HG03520 (cell line): ENCODE results near the gene CFAP221.

Source experiments
- ATAC-seq: cut with Tn5 transposase; IDR thresholded peaks from one replicate; pipeline ENCODE4 v1.9.1; 2021; ENCODE audit warnings: mild to moderate bottlenecking, moderate library complexity; ENCODE audit not compliant: unreplicated experiment

Gene CFAP221

DNA sequence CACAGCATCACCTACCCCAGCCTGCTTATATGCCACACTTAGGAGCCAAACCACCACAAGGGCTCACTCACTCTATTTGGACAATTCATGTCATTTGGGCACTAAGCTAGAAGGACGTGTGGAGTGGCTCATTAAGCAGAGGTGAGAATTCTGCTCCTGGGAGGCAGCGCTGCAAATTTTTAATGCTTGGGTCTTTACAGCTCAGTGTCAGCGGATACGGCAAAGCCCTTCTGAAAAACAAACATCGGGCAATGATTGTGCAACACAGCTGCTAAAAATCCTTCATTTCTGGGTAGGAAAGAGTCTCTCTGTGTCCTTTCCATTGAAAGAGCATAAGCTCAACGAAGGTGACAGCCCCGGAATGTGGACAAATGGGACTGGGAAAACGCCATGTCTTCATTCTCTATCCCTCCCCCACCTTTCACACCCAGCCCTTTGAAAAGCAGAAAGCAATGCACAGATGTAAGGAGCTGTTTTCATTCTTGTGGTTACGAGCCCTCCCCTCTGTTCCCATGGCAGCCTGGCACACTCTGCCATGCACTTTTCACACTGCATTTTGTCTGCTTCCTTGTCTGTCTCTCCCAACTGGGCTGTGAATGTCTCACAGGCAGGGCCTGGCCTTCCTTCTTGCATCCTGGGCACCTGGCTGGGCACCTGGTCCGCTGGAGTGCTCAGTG lies 150.7 kb downstream of the CFAP221 start:
- ATAC-seq: no peak

DNA sequence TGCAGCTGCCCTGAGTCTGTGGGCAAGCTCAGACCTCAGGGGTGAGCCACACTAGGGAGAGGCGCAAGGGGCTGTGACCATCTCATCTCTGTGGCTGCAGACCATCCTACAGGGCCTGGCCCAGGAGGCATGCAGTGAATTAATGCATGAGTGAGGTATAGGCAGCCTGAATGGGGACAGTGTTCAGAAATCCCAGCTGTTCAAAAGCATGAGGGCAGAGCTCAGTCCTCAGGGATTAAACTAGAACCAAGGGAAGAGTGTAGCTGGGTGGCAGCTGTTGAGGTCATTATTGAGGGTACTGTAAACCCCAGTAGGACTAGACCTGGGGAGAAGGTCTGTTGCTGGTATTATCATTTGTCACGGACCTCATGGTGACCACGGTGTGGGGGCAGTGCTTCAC lies 151.8 kb downstream of the CFAP221 start:
- ATAC-seq: no peak

DNA sequence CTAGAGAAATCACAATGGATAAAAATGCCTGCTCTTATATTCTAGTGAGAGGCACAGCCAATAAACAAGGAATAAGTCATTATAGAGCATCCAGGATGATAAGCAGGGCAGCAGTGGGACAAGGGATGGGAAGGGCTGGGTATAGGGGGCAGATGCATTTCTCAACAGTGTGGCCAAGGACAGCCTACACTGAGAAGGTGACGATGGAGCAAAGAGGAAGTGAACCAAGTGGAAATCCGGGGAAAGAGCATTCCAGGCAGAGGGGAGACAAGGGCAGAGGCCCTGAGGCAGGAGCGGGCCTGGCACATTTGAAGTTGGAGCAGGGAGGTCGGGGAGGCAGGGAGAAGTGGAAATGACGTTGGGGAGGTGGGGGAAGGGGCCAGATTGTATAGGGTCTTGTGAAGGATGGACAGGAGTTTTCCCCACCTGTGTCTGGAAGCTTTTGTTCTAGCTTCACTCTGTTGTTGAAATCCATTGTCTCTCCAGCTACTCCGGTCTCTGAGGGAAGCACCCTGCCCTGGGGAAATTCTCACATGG lies 152.3 kb downstream of the CFAP221 start:
- ATAC-seq: no peak

DNA sequence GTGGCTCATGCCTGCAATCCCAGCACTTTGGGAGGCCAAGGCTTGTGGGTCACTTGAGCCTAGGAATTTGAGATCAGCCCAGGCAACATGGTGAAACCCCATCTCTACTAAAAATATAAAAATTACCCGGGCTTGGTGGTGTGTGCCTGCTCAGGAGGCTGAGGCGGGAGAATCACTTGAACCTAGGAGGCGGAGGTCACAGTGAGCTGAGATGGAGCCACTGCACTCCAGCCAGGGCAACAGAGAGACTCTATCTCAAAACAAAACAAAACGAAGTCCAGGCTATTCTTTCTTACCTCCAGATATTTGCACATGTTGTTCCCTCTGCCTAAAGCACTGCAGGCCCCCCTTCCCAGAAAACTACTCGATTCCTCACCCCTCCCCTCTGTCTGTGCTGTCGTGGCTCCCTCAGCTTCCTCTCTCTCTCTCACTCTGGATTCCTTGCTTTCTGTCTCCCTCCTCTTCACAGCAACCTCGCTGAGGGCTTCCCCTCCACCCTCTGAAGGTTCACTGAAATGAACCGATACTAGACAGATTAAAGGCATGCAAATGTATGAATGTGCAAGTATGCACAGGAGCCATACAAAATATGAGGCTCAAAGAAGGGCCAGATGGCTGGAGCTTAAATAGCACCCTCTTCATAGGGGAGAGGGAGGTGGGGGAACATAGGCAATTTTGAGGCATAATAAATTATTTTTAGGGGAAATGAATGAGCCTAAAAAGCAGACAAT lies 153.2 kb downstream of the CFAP221 start:
- ATAC-seq: peak; percentile 90

DNA sequence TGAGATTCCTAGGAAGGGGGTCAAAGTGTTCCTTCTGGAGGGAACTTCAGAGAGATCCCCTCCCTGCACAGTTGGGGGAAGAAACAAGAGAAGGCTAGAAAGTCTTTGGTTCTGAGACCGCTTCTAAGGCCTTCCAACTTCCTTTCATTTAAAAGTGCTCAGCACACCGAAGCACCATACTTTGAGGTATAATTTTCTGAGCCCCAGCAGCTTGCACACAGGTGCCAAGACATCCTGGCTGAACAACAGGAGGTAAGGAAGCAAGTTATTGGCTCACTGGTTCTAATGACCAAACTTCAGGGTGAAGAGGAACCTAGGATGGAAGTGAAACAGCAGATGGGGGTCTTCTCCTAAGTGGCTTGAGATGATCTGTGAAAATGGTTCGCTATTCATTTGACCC lies 154.0 kb downstream of the CFAP221 start:
- ATAC-seq: no peak

DNA sequence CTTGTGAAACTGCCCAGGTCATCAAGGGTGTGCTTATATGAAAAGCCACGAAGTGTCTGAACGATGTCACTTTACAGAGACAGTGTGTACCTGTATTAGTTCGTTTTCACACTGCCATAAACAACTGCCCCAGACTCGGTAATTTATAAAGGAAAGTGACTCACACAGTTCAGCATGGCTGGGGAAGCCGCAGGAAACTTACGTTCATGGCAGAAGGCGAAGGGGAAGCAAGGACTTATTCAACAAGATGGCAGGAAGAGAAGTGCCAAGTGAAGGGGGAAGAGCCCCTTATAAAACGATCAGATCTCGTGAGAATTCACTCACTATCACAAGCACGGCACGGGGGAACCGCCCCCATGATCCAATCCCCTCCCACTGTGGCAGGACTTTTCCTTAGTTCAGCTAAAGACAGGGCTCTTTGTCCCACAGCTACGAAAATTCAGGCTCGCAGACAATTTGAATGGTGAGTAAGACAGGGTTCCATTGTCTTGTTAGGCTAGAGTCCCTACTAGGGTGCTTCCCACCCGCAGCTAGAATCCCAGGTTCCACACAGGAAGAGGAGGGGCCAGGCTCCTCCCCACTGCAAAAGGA lies 154.9 kb downstream of the CFAP221 start:
- ATAC-seq: no peak

DNA sequence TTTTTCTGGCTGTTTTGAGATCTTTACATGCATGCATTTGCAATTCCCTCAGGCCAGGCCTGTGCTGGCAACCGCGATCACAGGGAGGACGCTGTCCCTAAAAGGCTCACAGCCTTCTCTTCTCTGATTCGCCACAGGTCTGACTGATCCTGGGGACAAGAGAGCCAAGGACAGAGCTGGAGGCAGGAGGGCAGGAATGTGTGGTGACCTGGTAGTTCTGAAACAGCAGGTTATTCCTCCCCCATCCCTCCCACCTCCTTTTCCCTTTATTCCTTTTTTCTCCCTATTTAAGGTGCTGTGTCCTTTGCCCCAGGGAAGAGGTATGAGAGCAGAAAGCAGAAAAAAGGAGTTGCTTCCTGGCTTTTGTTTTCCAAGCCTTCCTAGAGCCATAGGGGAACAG lies 156.6 kb downstream of the CFAP221 start:
- no peak for ATAC-seq

DNA sequence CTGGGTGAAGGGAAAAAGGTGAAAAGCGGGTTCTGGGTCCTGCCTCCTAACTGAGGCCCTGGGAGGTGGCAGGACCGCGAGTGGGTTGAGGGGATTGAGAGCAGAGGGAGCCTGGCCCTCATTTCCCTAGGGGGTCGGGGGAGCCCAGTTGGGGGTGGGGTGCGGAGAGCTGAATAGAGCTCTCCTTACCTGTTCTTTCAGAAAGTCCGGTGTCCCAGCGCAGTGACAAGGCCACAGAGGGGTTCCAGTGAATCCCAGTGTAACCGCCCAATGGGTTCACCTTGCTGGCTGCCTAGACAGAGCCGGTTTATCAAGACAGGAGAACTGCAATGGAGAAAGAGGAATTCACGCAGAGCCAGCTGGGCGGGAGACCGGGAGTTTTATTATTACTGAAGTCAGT lies 157.1 kb downstream of the CFAP221 start:
- ATAC-seq: no peak

DNA sequence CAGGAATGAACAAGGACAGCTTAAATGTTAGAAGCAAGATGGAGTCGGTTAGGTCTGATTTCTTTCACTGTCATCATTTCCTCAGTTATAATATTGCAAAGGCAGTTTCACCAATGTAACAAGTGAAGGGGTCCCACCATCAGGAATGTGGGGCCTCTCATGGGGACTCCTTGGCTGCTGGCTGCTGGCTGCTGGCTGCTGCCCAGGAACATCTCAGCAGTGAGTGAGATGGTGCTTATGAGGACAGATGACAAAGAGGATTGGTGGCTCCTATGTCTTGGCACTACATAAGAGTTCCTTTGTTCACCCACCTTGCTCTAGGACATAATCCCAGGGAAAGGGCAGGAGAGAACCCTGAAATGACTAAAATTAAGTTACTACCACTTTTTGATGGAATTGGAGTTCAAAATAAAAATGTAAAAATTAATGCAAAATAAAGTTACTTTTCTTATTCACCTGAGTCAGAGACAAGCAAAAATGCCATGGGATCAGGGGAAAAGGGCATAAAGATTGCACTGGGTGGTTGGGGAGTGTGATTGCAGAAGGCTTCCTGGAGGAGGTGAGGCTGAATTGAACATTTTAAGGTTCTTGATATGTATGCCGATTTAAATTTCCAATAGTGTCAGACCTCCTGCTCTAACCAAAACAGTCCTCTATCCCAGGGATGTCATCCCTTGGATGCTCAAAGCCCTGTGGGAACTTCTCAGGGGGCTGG lies 158.1 kb downstream of the CFAP221 start:
- no peak for ATAC-seq

DNA sequence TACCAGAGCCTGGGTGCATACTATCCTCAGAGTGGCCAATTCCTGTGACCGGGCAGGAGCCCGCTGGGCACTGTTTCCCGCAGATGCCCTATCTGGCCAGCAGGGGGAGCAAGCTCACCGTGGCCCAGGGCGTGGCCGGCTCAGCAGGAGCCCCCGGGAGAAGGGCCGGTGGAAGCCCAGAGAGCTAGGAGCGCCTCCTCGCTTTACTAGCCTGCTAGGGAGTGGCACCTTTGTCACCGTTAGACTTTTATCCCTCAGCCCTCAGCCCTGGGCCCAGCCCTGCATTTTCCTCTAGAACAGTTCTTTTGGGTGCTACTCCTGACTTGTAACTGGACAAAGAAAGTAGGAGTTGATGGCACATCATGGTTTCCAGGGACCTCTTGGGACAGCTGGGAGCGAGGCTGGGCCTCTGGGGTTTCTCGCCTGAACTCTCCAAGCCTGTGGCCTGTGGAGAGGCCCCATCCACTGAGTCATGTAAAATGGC lies 158.7 kb downstream of the CFAP221 start:
- peak; percentile 79 for ATAC-seq

DNA sequence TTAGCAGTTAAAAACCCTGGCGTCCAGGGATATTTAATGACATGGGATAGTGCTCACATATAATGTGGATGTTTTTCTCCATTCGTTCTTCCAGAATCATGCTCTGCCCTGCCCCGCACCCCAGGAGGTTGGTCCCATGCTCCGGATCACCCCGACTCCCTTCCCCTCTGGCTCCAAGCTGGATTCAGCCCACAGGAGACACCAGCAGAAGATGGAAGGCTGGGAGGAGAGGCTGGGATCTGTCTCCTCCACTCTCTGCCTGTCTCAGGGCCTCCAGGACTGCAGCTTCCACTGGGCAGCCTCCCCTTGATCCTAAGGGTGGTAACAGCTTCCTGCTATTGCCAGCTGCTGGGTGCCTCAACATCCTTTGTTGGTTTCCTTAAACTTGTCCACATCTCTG lies 159.3 kb downstream of the CFAP221 start:
- ATAC-seq: no peak

DNA sequence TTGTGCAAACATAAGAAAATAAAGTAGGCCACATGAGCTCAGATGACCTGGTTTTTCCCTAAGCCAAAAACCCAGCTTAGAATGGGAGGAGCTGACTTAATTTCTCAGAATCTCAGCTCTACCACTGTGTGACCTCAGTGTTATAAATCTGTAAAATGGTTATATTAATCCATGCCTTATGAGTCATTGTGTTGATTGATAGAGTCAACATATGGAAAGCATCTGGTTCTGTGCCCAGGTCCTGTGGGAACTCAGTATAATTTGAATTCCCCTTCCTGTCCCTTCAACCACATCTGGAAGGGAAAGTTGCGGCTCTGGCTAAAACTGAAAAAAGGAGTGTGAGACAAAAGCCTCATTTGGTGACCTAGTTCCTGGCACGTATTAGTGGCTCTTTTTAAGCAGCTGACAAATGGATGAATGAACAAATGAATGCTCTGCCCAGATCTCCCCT lies 160.4 kb downstream of the CFAP221 start:
- ATAC-seq: no peak

DNA sequence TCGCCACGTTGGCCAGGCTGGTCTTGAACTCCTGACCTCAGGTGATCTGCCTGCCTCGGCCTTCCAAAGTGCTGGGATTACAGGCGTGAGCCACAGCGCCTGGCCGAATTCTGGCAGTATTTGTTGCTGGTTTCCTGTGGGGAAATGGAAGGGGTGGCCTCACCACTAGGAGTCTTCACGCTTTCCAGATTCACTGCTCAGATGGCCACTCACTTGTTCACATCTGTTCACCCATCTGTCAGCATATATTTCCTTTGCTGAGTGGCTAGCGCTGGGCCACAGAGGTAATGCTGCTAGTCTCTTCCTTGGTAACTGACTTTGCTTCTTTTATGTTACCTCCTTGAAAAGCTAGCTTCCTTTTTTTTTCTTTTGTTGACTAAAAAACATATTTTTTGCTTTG lies 162.0 kb downstream of the CFAP221 start:
- no peak for ATAC-seq
